Astrocyte (in vitro differentiated cells and primary cell): ENCODE results near the gene HGS. TPM values are rescaled to one million over a fixed set of nuclear protein-coding genes. Genes with fewer than 3 reads are reported as not detected.

Experiments
- DNase-seq: peaks from one replicate; pipeline ENCODE4 v3.0.0-alpha.2; 2010; ENCODE audit warnings: low read depth
- FAIRE-seq: peaks from 2 replicates; lab custom pipeline; 2011; peaks lifted over from hg19 to GRCh38; lab: Jason Lieb, UNC
- H2AFZ ChIP-seq: 2 replicates; pipeline ENCODE4 v1.6.0; 2012; ENCODE audit warnings: low read depth, low read length, inconsistent platforms
- H3K27ac ChIP-seq: 2 replicates; pipeline ENCODE4 v1.5.1; 2011; ENCODE audit warnings: low read depth, low read length, inconsistent platforms
- H3K27me3 ChIP-seq: 2 replicates; pipeline ENCODE4 v1.6.0; 2011; ENCODE audit warnings: low read length, inconsistent platforms; ENCODE audit not compliant: insufficient read depth
- H3K36me3 ChIP-seq: 2 replicates; pipeline ENCODE4 v1.5.1; 2011; ENCODE audit warnings: low read length, inconsistent platforms; ENCODE audit not compliant: insufficient read depth
- H3K4me1 ChIP-seq: 2 replicates; pipeline ENCODE4 v1.5.1; 2011; ENCODE audit warnings: low read length, inconsistent platforms; ENCODE audit not compliant: insufficient read depth
- H3K4me2 ChIP-seq: 2 replicates; pipeline ENCODE4 v1.6.0; 2012; ENCODE audit warnings: low read length, inconsistent platforms
- H3K4me3 ChIP-seq: 2 replicates; pipeline ENCODE4 v1.5.1; 2011; ENCODE audit warnings: low read depth, mild to moderate bottlenecking, low read length, inconsistent platforms; ENCODE audit not compliant: insufficient read depth
- H3K79me2 ChIP-seq: 2 replicates; pipeline ENCODE4 v1.6.0; 2012; ENCODE audit warnings: mild to moderate bottlenecking, low read length, inconsistent platforms; ENCODE audit not compliant: insufficient read depth
- H3K9ac ChIP-seq: 2 replicates; pipeline ENCODE4 v1.6.0; 2012; ENCODE audit warnings: mild to moderate bottlenecking, low read length, inconsistent platforms
- H3K9me3 ChIP-seq: 2 replicates; pipeline ENCODE4 v1.5.1; 2012; ENCODE audit warnings: low read depth, mild to moderate bottlenecking, low read length, inconsistent platforms; ENCODE audit not compliant: insufficient read depth
- H4K20me1 ChIP-seq: 2 replicates; pipeline ENCODE4 v1.6.0; 2012; ENCODE audit warnings: low read length, inconsistent platforms; ENCODE audit not compliant: insufficient read depth
- H3K27ac Mint-ChIP-seq: one replicate; pipeline ENCODE4 v1.8.0; 2021; ENCODE audit warnings: mild to moderate bottlenecking, mixed read lengths; ENCODE audit not compliant: unreplicated experiment
- H3K27me3 Mint-ChIP-seq: one replicate; pipeline ENCODE4 v1.8.0; 2021; ENCODE audit warnings: low read depth, mixed read lengths; ENCODE audit not compliant: unreplicated experiment
- H3K36me3 Mint-ChIP-seq: one replicate; pipeline ENCODE4 v1.8.0; 2021; ENCODE audit warnings: low read depth, mixed read lengths; ENCODE audit not compliant: unreplicated experiment
- H3K4me1 Mint-ChIP-seq: one replicate; pipeline ENCODE4 v1.8.0; 2021; ENCODE audit warnings: low read depth, mixed read lengths; ENCODE audit not compliant: unreplicated experiment
- H3K4me3 Mint-ChIP-seq: one replicate; pipeline ENCODE4 v1.8.0; 2021; ENCODE audit warnings: mild to moderate bottlenecking, moderate library complexity, mixed read lengths; ENCODE audit not compliant: unreplicated experiment
- H3K9me3 Mint-ChIP-seq: one replicate; pipeline ENCODE4 v1.8.0; 2021; ENCODE audit warnings: mild to moderate bottlenecking, mixed read lengths; ENCODE audit not compliant: unreplicated experiment
- CTCF ChIP-seq: IDR thresholded peaks from 2 replicates; pipeline ENCODE4 v1.5.1; 2011; ENCODE audit warnings: low read depth, mild to moderate bottlenecking, inconsistent platforms, low read length, moderate library complexity; ENCODE audit not compliant: insufficient read depth
- EZH2 ChIP-seq: IDR thresholded peaks from 2 replicates; pipeline ENCODE4 v1.6.1; 2012; ENCODE audit warnings: mild to moderate bottlenecking, low read length, inconsistent platforms; ENCODE audit not compliant: insufficient read depth
- total RNA-seq: library from RNA; stranded (reverse); gene quantifications from 2 replicates; pipeline ENCODE4 v1.2.1, GENCODE V29; 2021

The HGS gene
- total RNA-seq, 1 donor from 2014 or later = 122 TPM

GRCh38 chr17:81727324-81728031 is 43.7 kb downstream of the HGS start:
- Mint-ChIP-seq H3K9me3 (no peaks in the 10 kb centered on the region), H3K27me3 (peaks cover 11% of the 10 kb centered on the region), H3K4me1 (no peaks in the 10 kb centered on the region), H3K27ac (no peak overlapping the region), H3K4me3 (no peak overlapping the region), H3K36me3 (no peaks in the 10 kb centered on the region)
- DNase-seq (no peak), FAIRE-seq (no peak)
- peaks cover 3% of the 10 kb centered on the region for H3K4me1 ChIP-seq
- no peaks in the 10 kb centered on the region for H3K9me3 ChIP-seq
- H3K36me3 ChIP-seq = no peaks in the 10 kb centered on the region
- H3K9ac ChIP-seq = no peak overlapping the region
- no peaks in the 10 kb centered on the region for H3K79me2 ChIP-seq
- H4K20me1 ChIP-seq = no peaks in the 10 kb centered on the region
- TF ChIP-seq EZH2 (no peak), CTCF (no peak)
- H3K4me3 ChIP-seq = no peak overlapping the region
- H2AFZ ChIP-seq = no peak overlapping the region
- no peak overlapping the region for H3K4me2 ChIP-seq
- peaks cover 7% of the 10 kb centered on the region for H3K27me3 ChIP-seq
- no peak overlapping the region for H3K27ac ChIP-seq

GRCh38 chr17:81733507-81734404 is 49.9 kb downstream of the HGS start:
- no peaks in the 10 kb centered on the region for H4K20me1 ChIP-seq
- no peak overlapping the region for H3K27ac ChIP-seq
- FAIRE-seq (no peak), DNase-seq (no peak)
- no peak overlapping the region for H3K4me3 ChIP-seq
- H3K4me1 Mint-ChIP-seq = peaks cover 3% of the 10 kb centered on the region
- no peak overlapping the region for H2AFZ ChIP-seq
- no peak overlapping the region for H3K9ac ChIP-seq
- H3K36me3 ChIP-seq = no peaks in the 10 kb centered on the region
- no peak overlapping the region for H3K4me2 ChIP-seq
- peak; percentile 76 for TF ChIP-seq CTCF
- no peak for TF ChIP-seq EZH2
- no peaks in the 10 kb centered on the region for H3K9me3 ChIP-seq
- H3K27me3 Mint-ChIP-seq = peaks cover 18% of the 10 kb centered on the region
- H3K36me3 Mint-ChIP-seq = no peaks in the 10 kb centered on the region
- peaks cover 3% of the 10 kb centered on the region for H3K4me1 ChIP-seq
- H3K79me2 ChIP-seq = no peaks in the 10 kb centered on the region
- no peak overlapping the region for H3K27ac Mint-ChIP-seq
- H3K27me3 ChIP-seq = peaks cover 12% of the 10 kb centered on the region
- H3K4me3 Mint-ChIP-seq = peak overlapping the region; percentile 50
- H3K9me3 Mint-ChIP-seq = no peaks in the 10 kb centered on the region
